AG09309 (cell line): ENCODE results near the gene KRTAP3-1.

Experiments used
- DNase-seq: peaks from one replicate; pipeline ENCODE4 v3.0.0-alpha.2; 2010; ENCODE audit warnings: low read depth
- H3K4me3 ChIP-seq: 2 replicates; pipeline ENCODE4 v1.5.1; 2011; ENCODE audit warnings: mild to moderate bottlenecking, low read depth, low read length, moderate library complexity; ENCODE audit not compliant: control insufficient read depth
- TF ChIP-seq, protein P1 (sequence below): IDR thresholded peaks from 2 replicates; pipeline ENCODE4 v1.5.1; 2011; ENCODE audit warnings: mild to moderate bottlenecking, low read depth, low read length, inconsistent platforms; ENCODE audit not compliant: insufficient read depth, control insufficient read depth; ENCODE audit errors: missing control alignments

KRTAP3-1 gene

GRCh38 chr17:40995116-40995515, 13.8 kb downstream of the KRTAP3-1 start:
- no peak overlapping the region for H3K4me3 ChIP-seq
- TF ChIP-seq, protein P1, sequence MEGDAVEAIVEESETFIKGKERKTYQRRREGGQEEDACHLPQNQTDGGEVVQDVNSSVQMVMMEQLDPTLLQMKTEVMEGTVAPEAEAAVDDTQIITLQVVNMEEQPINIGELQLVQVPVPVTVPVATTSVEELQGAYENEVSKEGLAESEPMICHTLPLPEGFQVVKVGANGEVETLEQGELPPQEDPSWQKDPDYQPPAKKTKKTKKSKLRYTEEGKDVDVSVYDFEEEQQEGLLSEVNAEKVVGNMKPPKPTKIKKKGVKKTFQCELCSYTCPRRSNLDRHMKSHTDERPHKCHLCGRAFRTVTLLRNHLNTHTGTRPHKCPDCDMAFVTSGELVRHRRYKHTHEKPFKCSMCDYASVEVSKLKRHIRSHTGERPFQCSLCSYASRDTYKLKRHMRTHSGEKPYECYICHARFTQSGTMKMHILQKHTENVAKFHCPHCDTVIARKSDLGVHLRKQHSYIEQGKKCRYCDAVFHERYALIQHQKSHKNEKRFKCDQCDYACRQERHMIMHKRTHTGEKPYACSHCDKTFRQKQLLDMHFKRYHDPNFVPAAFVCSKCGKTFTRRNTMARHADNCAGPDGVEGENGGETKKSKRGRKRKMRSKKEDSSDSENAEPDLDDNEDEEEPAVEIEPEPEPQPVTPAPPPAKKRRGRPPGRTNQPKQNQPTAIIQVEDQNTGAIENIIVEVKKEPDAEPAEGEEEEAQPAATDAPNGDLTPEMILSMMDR = no peak
- no peak for DNase-seq

GRCh38 chr17:40993839-40994238, 15.1 kb downstream of the KRTAP3-1 start, which contains the start of gene KRTAP3-3:
KRTAP3-3 (minus strand) TSS chr17:40994164; CDS start chr17:40994097, 67 bp downstream.
- TF ChIP-seq, protein P1 = no peak
- H3K4me3 ChIP-seq = no peak within 1 kb of the TSS
- DNase-seq = no peak

DNA sequence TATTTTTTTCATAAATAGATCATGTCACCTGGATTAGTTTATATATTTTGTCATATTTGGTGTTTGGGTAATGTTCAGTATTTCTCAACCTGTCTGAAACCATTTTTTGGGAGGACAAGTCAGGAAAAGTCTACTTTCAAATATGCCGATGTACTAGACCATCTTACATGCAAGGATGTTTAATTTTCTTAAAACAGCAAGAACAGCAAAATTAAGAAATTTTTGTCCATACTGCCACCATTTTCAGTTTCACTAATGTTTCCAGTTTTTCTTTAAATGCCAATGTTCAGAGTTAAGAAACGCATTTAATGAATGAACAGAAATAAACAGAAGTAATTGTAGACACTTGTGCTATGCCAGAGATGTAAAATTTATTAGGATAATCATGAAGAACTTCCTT, 15.8 kb downstream of the KRTAP3-1 start:
- TF ChIP-seq, protein P1 = no peak
- H3K4me3 ChIP-seq = no peak overlapping the region
- no peak for DNase-seq

GRCh38 chr17:40992666-40993065, 16.3 kb downstream of the KRTAP3-1 start:
- TF ChIP-seq, protein P1 = no peak
- DNase-seq = no peak
- H3K4me3 ChIP-seq = no peak overlapping the region

- no peak overlapping the region for H3K4me3 ChIP-seq
- no peak for DNase-seq
- TF ChIP-seq, protein P1 = no peak
Observed at GRCh38 chr17:40986920-40987319, 22.0 kb downstream of the KRTAP3-1 start.

DNA sequence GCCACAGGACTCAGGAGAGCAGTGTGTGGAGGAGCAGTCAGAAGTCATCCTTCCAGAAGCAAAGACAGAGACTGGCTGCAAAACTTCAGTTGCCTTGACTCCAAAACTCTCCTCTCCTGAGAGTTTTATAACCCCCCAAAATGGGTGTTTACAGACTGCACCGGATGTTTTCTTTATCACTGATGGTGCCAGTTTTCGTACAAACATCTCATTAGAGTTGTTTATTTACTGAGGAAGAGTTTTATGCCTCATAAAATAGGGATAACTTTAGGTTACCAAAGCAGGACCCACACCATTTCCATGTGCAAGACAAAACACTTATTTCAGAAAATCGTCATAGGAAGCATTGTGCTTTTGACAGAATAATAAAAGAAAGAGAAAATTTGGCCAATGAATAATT, 24.7 kb downstream of the KRTAP3-1 start, which contains the start of gene KRT40:
Gene KRT40, minus strand, starts transcription at position 101 of the 400 bp plus-strand sequence. Its CDS starts 53 bp downstream, at position 48.
- DNase-seq = no peak
- no peak within 1 kb of the TSS for H3K4me3 ChIP-seq
- TF ChIP-seq, protein P1 = no peak

DNA sequence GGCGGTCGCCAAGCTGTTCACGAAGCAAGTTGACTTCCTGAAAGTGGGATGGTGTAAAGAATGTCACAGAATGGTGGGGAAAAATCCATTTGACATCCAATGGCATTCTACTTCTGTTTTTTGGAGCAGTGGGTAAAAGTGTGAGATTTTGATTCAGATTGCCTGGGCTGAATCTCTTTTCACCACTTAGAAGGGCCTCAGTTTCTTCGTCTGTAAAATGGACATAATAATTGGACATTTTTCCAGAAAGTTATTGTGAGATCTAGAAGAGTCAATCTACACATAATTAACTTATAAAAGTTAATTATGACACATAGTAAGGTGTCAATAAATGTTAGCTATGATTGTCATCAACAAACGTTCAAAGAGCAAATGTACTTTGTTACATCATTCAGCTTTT, 27.8 kb downstream of the KRTAP3-1 start:
- no peak for DNase-seq
- no peak overlapping the region for H3K4me3 ChIP-seq
- TF ChIP-seq, protein P1 = no peak
